KMS-11 (cell line): ENCODE data around the gene FMR1.

ENCODE experiments used
- H2AFZ ChIP-seq: fragments of 200-600 bp; sonication (generic); 2 replicates; pipeline ENCODE4 v1.6.1; 2016; ENCODE audit warnings: antibody characterized with exemption, mixed run types, low read depth
- H3K27ac ChIP-seq: fragments of 200-600 bp; sonication (generic); 2 replicates; pipeline ENCODE4 v1.6.1; 2016; ENCODE audit warnings: mild to moderate bottlenecking, mixed run types
- H3K27me3 ChIP-seq: fragments of 200-600 bp; sonication (generic); 2 replicates; pipeline ENCODE4 v1.6.1; 2017; ENCODE audit warnings: mild to moderate bottlenecking, low read depth, mixed run types, moderate library complexity; ENCODE audit not compliant: insufficient read depth
- H3K36me3 ChIP-seq: fragments of 200-600 bp; sonication (generic); 2 replicates; pipeline ENCODE4 v1.6.1; 2017; ENCODE audit warnings: mild to moderate bottlenecking, mixed run types; ENCODE audit not compliant: insufficient read depth
- H3K4me1 ChIP-seq: fragments of 200-600 bp; sonication (generic); 2 replicates; pipeline ENCODE4 v1.6.1; 2016; ENCODE audit warnings: mild to moderate bottlenecking, low read depth, mixed run types; ENCODE audit not compliant: poor library complexity, severe bottlenecking
- H3K4me2 ChIP-seq: fragments of 200-600 bp; sonication (generic); 2 replicates; pipeline ENCODE4 v1.7.0; 2016; ENCODE audit warnings: mild to moderate bottlenecking, mixed run types
- H3K4me3 ChIP-seq: fragments of 200-600 bp; sonication (generic); IDR thresholded peaks from 2 replicates; pipeline ENCODE4 v1.6.1; 2017; ENCODE audit warnings: low read depth, low read length, mixed read lengths; ENCODE audit not compliant: insufficient read depth
- H3K79me2 ChIP-seq: fragments of 200-600 bp; sonication (generic); 2 replicates; pipeline ENCODE4 v1.6.1; 2016; ENCODE audit warnings: low read depth, mixed run types; ENCODE audit not compliant: insufficient read depth
- H3K9ac ChIP-seq: fragments of 200-600 bp; sonication (generic); 2 replicates; pipeline ENCODE4 v1.6.1; 2016; ENCODE audit warnings: mild to moderate bottlenecking, mixed run types
- H4K20me1 ChIP-seq: fragments of 200-600 bp; sonication (generic); 2 replicates; pipeline ENCODE4 v1.6.1; 2016; ENCODE audit warnings: mild to moderate bottlenecking, mixed run types; ENCODE audit not compliant: insufficient read depth
- TF ChIP-seq, protein P1 (sequence below): fragments of 200-600 bp; sonication (generic); conservative IDR thresholded peaks from 2 replicates; pipeline ENCODE4 v1.6.1; 2017; ENCODE audit warnings: low read depth, mild to moderate bottlenecking, antibody characterized with exemption, low read length, moderate library complexity, mixed read lengths

FMR1 gene

DNA sequence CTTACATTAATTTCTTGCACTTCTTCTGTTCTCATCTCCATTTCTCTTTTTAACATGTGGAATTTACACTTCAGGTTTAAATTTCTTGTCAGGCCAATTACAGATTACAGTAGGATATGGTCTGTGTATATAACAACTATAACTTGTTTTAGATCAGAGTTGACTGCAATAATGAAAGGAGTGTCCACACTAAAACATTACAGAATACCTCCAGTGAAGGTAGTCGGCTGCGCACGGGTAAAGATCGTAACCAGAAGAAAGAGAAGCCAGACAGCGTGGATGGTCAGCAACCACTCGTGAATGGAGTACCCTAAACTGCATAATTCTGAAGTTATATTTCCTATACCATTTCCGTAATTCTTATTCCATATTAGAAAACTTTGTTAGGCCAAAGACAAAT is 36.8 kb downstream of the FMR1 start:
- TF ChIP-seq, protein P1, sequence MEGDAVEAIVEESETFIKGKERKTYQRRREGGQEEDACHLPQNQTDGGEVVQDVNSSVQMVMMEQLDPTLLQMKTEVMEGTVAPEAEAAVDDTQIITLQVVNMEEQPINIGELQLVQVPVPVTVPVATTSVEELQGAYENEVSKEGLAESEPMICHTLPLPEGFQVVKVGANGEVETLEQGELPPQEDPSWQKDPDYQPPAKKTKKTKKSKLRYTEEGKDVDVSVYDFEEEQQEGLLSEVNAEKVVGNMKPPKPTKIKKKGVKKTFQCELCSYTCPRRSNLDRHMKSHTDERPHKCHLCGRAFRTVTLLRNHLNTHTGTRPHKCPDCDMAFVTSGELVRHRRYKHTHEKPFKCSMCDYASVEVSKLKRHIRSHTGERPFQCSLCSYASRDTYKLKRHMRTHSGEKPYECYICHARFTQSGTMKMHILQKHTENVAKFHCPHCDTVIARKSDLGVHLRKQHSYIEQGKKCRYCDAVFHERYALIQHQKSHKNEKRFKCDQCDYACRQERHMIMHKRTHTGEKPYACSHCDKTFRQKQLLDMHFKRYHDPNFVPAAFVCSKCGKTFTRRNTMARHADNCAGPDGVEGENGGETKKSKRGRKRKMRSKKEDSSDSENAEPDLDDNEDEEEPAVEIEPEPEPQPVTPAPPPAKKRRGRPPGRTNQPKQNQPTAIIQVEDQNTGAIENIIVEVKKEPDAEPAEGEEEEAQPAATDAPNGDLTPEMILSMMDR, result no peak
- H3K27me3 ChIP-seq, result no peaks in the 10 kb centered on the region
- H4K20me1 ChIP-seq, result no peaks in the 10 kb centered on the region
- no peak overlapping the region for H3K4me3 ChIP-seq
- H2AFZ ChIP-seq, result no peak overlapping the region
- H3K79me2 ChIP-seq, result no peaks in the 10 kb centered on the region
- no peaks in the 10 kb centered on the region for H3K4me1 ChIP-seq
- no peaks in the 10 kb centered on the region for H3K36me3 ChIP-seq
- no peak overlapping the region for H3K27ac ChIP-seq
- no peak overlapping the region for H3K9ac ChIP-seq
- no peak overlapping the region for H3K4me2 ChIP-seq

DNA sequence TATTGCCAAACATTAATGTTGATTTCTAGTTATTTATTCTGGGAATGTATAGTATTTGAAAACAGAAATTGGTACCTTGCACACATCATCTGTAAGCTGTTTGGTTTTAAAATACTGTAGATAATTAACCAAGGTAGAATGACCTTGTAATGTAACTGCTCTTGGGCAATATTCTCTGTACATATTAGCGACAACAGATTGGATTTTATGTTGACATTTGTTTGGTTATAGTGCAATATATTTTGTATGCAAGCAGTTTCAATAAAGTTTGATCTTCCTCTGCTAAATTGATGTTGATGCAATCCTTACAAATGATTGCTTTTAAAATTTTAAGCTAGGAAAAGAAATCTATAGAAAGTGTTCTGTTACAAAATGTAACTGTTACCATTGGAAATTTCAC is 38.6 kb downstream of the FMR1 start:
- no peak overlapping the region for H3K9ac ChIP-seq
- TF ChIP-seq, protein P1, result no peak
- H3K79me2 ChIP-seq, result no peaks in the 10 kb centered on the region
- H2AFZ ChIP-seq, result no peak overlapping the region
- no peaks in the 10 kb centered on the region for H4K20me1 ChIP-seq
- H3K27ac ChIP-seq, result no peak overlapping the region
- no peaks in the 10 kb centered on the region for H3K4me1 ChIP-seq
- H3K4me3 ChIP-seq, result no peak overlapping the region
- H3K27me3 ChIP-seq, result no peaks in the 10 kb centered on the region
- no peak overlapping the region for H3K4me2 ChIP-seq
- no peaks in the 10 kb centered on the region for H3K36me3 ChIP-seq

DNA sequence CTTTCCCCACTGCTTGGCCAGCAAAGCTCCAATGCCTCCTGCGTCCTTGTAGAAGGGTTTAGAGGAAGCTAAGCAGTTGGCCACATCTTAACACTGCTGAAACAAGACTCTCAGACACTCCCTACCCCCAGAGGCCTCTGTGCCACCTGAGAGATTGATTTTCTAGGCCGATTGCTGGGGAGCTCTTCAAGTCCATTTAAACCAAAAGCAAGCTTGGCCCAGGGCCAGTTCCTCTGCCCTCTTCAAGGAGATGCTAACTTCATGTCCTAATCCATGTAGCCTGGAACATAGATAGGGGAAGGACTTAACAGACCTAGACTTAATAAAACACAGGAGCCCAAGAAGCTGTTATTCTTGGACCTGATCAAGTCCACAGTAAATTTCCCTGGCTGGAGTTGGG is 42.3 kb downstream of the FMR1 start:
- Histone ChIP-seq H3K27ac (no peak overlapping the region), H3K79me2 (no peaks in the 10 kb centered on the region), H2AFZ (no peak overlapping the region), H4K20me1 (no peaks in the 10 kb centered on the region), H3K4me3 (no peak overlapping the region), H3K36me3 (no peaks in the 10 kb centered on the region), H3K4me1 (no peaks in the 10 kb centered on the region), H3K27me3 (no peaks in the 10 kb centered on the region), H3K4me2 (no peak overlapping the region), H3K9ac (no peak overlapping the region)
- TF ChIP-seq, protein P1, result no peak

DNA sequence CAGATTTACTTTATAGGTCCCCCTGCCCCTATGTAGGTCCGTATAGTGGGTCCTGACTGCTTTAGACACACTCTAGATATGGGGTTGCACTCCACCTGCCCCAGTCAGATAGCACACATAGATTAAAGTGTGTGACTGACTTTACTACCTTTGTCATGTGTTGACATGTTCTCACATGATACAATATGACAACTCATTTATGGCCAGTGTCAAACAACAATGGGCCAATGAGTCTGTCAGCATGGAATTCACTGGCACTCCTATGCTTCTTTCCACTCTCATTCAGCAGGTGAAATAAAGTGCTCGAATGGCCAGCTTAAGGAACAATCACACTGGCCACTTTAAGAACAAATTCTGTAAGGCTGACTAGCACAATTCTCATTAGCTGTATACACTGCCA is 45.6 kb downstream of the FMR1 start:
- Histone ChIP-seq H3K27ac (no peak overlapping the region), H3K36me3 (no peaks in the 10 kb centered on the region), H3K9ac (no peak overlapping the region), H3K27me3 (no peaks in the 10 kb centered on the region), H3K79me2 (no peaks in the 10 kb centered on the region), H3K4me3 (no peak overlapping the region), H3K4me1 (no peaks in the 10 kb centered on the region), H3K4me2 (no peak overlapping the region), H2AFZ (no peak overlapping the region), H4K20me1 (no peaks in the 10 kb centered on the region)
- TF ChIP-seq, protein P1, result no peak

DNA sequence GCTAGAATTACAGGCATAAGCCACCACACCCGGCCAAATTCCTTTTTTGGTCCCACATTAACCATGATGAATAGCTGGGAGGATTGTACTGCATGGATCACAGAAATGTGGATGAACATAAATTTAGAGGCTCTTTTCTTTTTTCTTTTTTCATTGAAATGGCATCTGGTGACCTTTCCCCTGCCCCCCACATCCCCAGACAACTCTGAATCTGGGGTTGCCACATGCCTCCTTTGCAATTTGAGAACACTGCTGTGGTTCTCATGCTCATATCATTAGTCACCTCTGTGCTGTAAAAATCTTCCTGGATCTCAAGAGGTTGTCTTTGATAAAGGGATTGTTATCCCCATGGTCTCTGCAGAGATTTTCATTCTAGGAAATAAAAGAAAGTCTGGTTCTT is 46.6 kb downstream of the FMR1 start:
- no peak overlapping the region for H3K27ac ChIP-seq
- H3K4me3 ChIP-seq, result no peak overlapping the region
- H3K4me2 ChIP-seq, result no peak overlapping the region

More for the DNA sequence above, 46.6 kb downstream of the FMR1 start:
- H4K20me1 ChIP-seq, result no peaks in the 10 kb centered on the region
- H3K79me2 ChIP-seq, result no peaks in the 10 kb centered on the region
- H3K9ac ChIP-seq, result no peak overlapping the region
- H3K36me3 ChIP-seq, result no peaks in the 10 kb centered on the region
- H3K4me1 ChIP-seq, result no peaks in the 10 kb centered on the region
- H3K27me3 ChIP-seq, result no peaks in the 10 kb centered on the region
- no peak overlapping the region for H2AFZ ChIP-seq
- TF ChIP-seq, protein P1, result no peak
